HEK293T (cell line): ENCODE data around the gene GABRA5.

Source experiments
- BHLHE40 ChIP-seq: fragments of 450-650 bp; IDR thresholded peaks from 2 replicates; pipeline ENCODE4 v1.6.1; 2016; ENCODE audit warnings: mild to moderate bottlenecking, moderate library complexity, borderline replicate concordance
- CTBP1 ChIP-seq: fragments of 450-650 bp; IDR thresholded peaks from 2 replicates; pipeline ENCODE4 v1.6.1; 2016; ENCODE audit warnings: borderline replicate concordance
- ELF4 ChIP-seq: fragments of 450-650 bp; IDR thresholded peaks from 2 replicates; pipeline ENCODE4 v1.6.1; 2017; ENCODE audit warnings: antibody characterized with exemption
- FOXA1 ChIP-seq: fragments of 450-650 bp; IDR thresholded peaks from 2 replicates; pipeline ENCODE4 v1.6.1; 2016; ENCODE audit warnings: mild to moderate bottlenecking
- FOXK2 ChIP-seq: fragments of 450-650 bp; IDR thresholded peaks from 2 replicates; pipeline ENCODE4 v1.6.1; 2016; ENCODE audit warnings: mild to moderate bottlenecking
- FOXM1 ChIP-seq: fragments of 450-650 bp; IDR thresholded peaks from 2 replicates; pipeline ENCODE4 v1.6.1; 2017; ENCODE audit warnings: mild to moderate bottlenecking, borderline replicate concordance
- HDGF ChIP-seq: fragments of 450-650 bp; IDR thresholded peaks from 2 replicates; pipeline ENCODE4 v1.6.1; 2017; ENCODE audit warnings: antibody characterized with exemption, borderline replicate concordance
- LEF1 ChIP-seq: fragments of 450-650 bp; IDR thresholded peaks from 2 replicates; pipeline ENCODE4 v1.6.1; 2017; ENCODE audit warnings: mild to moderate bottlenecking, borderline replicate concordance
- NFRKB ChIP-seq: fragments of 450-650 bp; IDR thresholded peaks from 2 replicates; pipeline ENCODE4 v1.6.1; 2016; ENCODE audit warnings: mild to moderate bottlenecking, moderate library complexity
- SP1 ChIP-seq: fragments of 450-650 bp; IDR thresholded peaks from 2 replicates; pipeline ENCODE4 v1.6.1; 2017
- SUZ12 ChIP-seq: fragments of 450-650 bp; IDR thresholded peaks from 2 replicates; pipeline ENCODE4 v1.6.1; 2016; ENCODE audit warnings: mild to moderate bottlenecking
- TARDBP ChIP-seq: fragments of 450-650 bp; IDR thresholded peaks from 2 replicates; pipeline ENCODE4 v1.6.1; 2016
- ZNF384 ChIP-seq: fragments of 450-650 bp; IDR thresholded peaks from 2 replicates; pipeline ENCODE4 v1.6.1; 2016

- TF ChIP-seq FOXA1, result no peak
- TF ChIP-seq FOXM1, result no peak
- TF ChIP-seq LEF1, result no peak
- no peak for TF ChIP-seq ELF4
- no peak for TF ChIP-seq TARDBP
- no peak for TF ChIP-seq ZNF384
- TF ChIP-seq HDGF, result no peak
- no peak for TF ChIP-seq CTBP1
- no peak for TF ChIP-seq FOXK2
- TF ChIP-seq BHLHE40, result no peak
- no peak for TF ChIP-seq NFRKB
- TF ChIP-seq SP1, result no peak
- TF ChIP-seq SUZ12, result no peak
These were observed 542 bp downstream of the GABRA5 start for GRCh38 chr15:26867200-26868007.
